ENCODE results near the gene RANBP3.
"Not testable (repeated sequence)": the region's sequence is repeated elsewhere in the genome, so short reads cannot be mapped to it uniquely, and the experiment has no call there.

RANBP3 gene

GRCh38 chr19:5977785-5978605 is at the start of gene RANBP3:
RANBP3 (minus strand) TSS chr19:5978140; CDS start chr19:5978082, 58 bp downstream.
- DNase-seq (ENCODE audit: low spot score) = peak; percentile 99

GRCh38 chr19:6026390-6027227 is 48.7 kb upstream of the RANBP3 start:
- DNase-seq (ENCODE audit: low spot score) = no peak

GRCh38 chr19:6024756-6025155 is 46.8 kb upstream of the RANBP3 start:
- DNase-seq (ENCODE audit: low spot score) = not testable (repeated sequence)

- DNase-seq (ENCODE audit: low spot score) = no peak
Observed at GRCh38 chr19:6023936-6024335, 46.0 kb upstream of the RANBP3 start.

- no peak for DNase-seq (ENCODE audit: low spot score)
Observed at GRCh38 chr19:6023085-6023682, 45.2 kb upstream of the RANBP3 start.

GRCh38 chr19:6022570-6023064 is 44.7 kb upstream of the RANBP3 start:
- no peak for DNase-seq (ENCODE audit: low spot score)

GRCh38 chr19:6021878-6022569 is 44.1 kb upstream of the RANBP3 start:
- DNase-seq (ENCODE audit: low spot score) = peak; percentile 69

GRCh38 chr19:6020972-6021805 is 43.2 kb upstream of the RANBP3 start:
- no peak for DNase-seq (ENCODE audit: low spot score)

GRCh38 chr19:6020166-6020882 is 42.4 kb upstream of the RANBP3 start:
- DNase-seq (ENCODE audit: low spot score) = no peak

GRCh38 chr19:6018786-6019185 is 40.8 kb upstream of the RANBP3 start:
- no peak for DNase-seq (ENCODE audit: low spot score)

- DNase-seq (ENCODE audit: low spot score) = no peak
Observed at GRCh38 chr19:6017576-6017975, 39.6 kb upstream of the RANBP3 start.

- no peak for DNase-seq (ENCODE audit: low spot score)
Observed at GRCh38 chr19:6015841-6016545, 38.1 kb upstream of the RANBP3 start.

GRCh38 chr19:6014551-6015135 is 36.7 kb upstream of the RANBP3 start:
- DNase-seq (ENCODE audit: low spot score) = no peak

GRCh38 chr19:6012426-6013170 is 34.7 kb upstream of the RANBP3 start:
- DNase-seq (ENCODE audit: low spot score) = no peak

GRCh38 chr19:6011794-6012193 is 33.9 kb upstream of the RANBP3 start:
- DNase-seq (ENCODE audit: low spot score) = no peak

- DNase-seq (ENCODE audit: low spot score) = no peak
Observed at GRCh38 chr19:6011206-6011605, 33.3 kb upstream of the RANBP3 start.

- no peak for DNase-seq (ENCODE audit: low spot score)
Observed at GRCh38 chr19:6010107-6010506, 32.2 kb upstream of the RANBP3 start.

GRCh38 chr19:6007866-6008265 is 29.9 kb upstream of the RANBP3 start:
- DNase-seq (ENCODE audit: low spot score) = no peak

- DNase-seq (ENCODE audit: low spot score) = no peak
Observed at GRCh38 chr19:6006896-6007295, 29.0 kb upstream of the RANBP3 start.

Data from CD4-positive, alpha-beta T cell treated with Interleukin-15 for 4 hours (primary cell).